Common myeloid progenitor, CD34-positive (primary cell): ENCODE results near the gene MINPP1.

Experiments used
- CTCF ChIA-PET: fragments of 350-600 bp; sonication (Branson Sonifier 250); formaldehyde crosslinking; loops from one replicate; lab custom pipeline; 2021; ENCODE audit warnings: antibody characterized with exemption; lab: Charles Lee
- POLR2A ChIA-PET: fragments of 350-600 bp; sonication (Branson Sonifier 250); formaldehyde crosslinking; loops from one replicate; lab custom pipeline; 2021; ENCODE audit warnings: antibody characterized with exemption; lab: Charles Lee
- DNase-seq, 3 donors: peaks; one replicate each; pipeline versions ENCODE4 v3.0.0 to v3.0.0-alpha.2; 2013
- H3K27ac ChIP-seq, 2 experiments: 1 replicate in 1 of 2; 2 replicates in 1 of 2; pipeline ENCODE4 v1.7.0; 2013; ENCODE audit warnings: inconsistent platforms in 2 of 2, low read length in 2 of 2, mild to moderate bottlenecking in 2 of 2, low read depth in 1 of 2, moderate library complexity in 1 of 2; ENCODE audit not compliant: severe bottlenecking in 2 of 2, insufficient read depth in 1 of 2, poor library complexity in 1 of 2
- H3K27me3 ChIP-seq, 5 experiments: replicated peaks in 2 of 5; 1 replicate in 3 of 5; 2 replicates in 2 of 5; pipeline versions ENCODE4 v1.6.1 to v1.7.0; 2013; ENCODE audit warnings: low read length in 4 of 5, mild to moderate bottlenecking in 2 of 5, moderate library complexity in 2 of 5, inconsistent platforms in 1 of 5; ENCODE audit not compliant: insufficient read depth in 5 of 5, control insufficient read depth in 4 of 5
- H3K36me3 ChIP-seq, 4 experiments: 1 replicate in 2 of 4; 2 replicates in 2 of 4; pipeline versions ENCODE4 v1.6.1 to v1.7.0; 2013; ENCODE audit warnings: low read length in 3 of 4, control low read depth in 1 of 4, mild to moderate bottlenecking in 1 of 4; ENCODE audit not compliant: control insufficient read depth in 4 of 4, insufficient read depth in 4 of 4
- H3K4me1 ChIP-seq, 4 experiments: 1 replicate in 3 of 4; 2 replicates in 1 of 4; pipeline versions ENCODE4 v1.6.1 to v1.7.1; 2013; ENCODE audit warnings: low read length in 3 of 4, mild to moderate bottlenecking in 3 of 4, control low read depth in 1 of 4, inconsistent platforms in 1 of 4, moderate library complexity in 1 of 4; ENCODE audit not compliant: control insufficient read depth in 4 of 4, insufficient read depth in 4 of 4; ENCODE audit errors: control extremely low read depth in 1 of 4
- H3K4me3 ChIP-seq, 7 experiments: 1 replicate in 4 of 7; 2 replicates in 3 of 7; pipeline versions ENCODE4 v1.5.1 to v1.7.0; 2013; ENCODE audit warnings: mild to moderate bottlenecking in 7 of 7, low read length in 6 of 7, moderate library complexity in 6 of 7, inconsistent platforms in 2 of 7, low read depth in 2 of 7, control low read depth in 1 of 7; ENCODE audit not compliant: insufficient read depth in 4 of 7, control insufficient read depth in 1 of 7; ENCODE audit errors: extremely low read depth in 1 of 7
- H3K9me3 ChIP-seq, 5 experiments: 1 replicate in 4 of 5; 2 replicates in 1 of 5; pipeline versions ENCODE4 v1.6.1 to v1.7.1; 2013; ENCODE audit warnings: low read length in 4 of 5, mild to moderate bottlenecking in 2 of 5, inconsistent platforms in 1 of 5, low read depth in 1 of 5, moderate library complexity in 1 of 5; ENCODE audit not compliant: control insufficient read depth in 4 of 5, insufficient read depth in 2 of 5; ENCODE audit errors: control extremely low read depth in 1 of 5
- WGBS: methylation state at CpG from one replicate; pipeline ENCODE4 v1.1.5; 2013; ENCODE audit not compliant: insufficient coverage; 5-methylcytosine and 5-hydroxymethylcytosine counted together

The MINPP1 gene

GRCh38 chr10:87546971-87547413 is 42.3 kb downstream of the MINPP1 start:
- H3K27me3 ChIP-seq = no peaks in the 10 kb centered on the region
- no peak overlapping the region for H3K4me3 ChIP-seq
- 80% methylated on average over 1 of the region's 2 CpGs for WGBS
- ChIA-PET POLR2A (no interaction called here), CTCF (interaction anchor here (1.2 kb wide), 1 partner anchor 31 kb away, joined by 3 read pairs; no protein-coding TSS in a partner anchor)
- peaks cover 2 to 12% (median 9%) of the 10 kb centered on the region in 5 experiments for H3K9me3 ChIP-seq
- H3K4me1 ChIP-seq = peaks cover 4 to 12% (median 8%) of the 10 kb centered on the region in 4 experiments
- peaks cover 2 to 27% (median 20%) of the 10 kb centered on the region in 4 experiments for H3K36me3 ChIP-seq
- no peak for DNase-seq
- H3K27ac ChIP-seq = no peak overlapping the region

- H3K36me3 ChIP-seq = peaks cover 6 to 25% (median 16%) of the 10 kb centered on the region in 4 experiments
- CTCF ChIA-PET = no interaction called here
- WGBS = 100% methylated on average over 2 of the region's 3 CpGs
- H3K27me3 ChIP-seq = no peaks in the 10 kb centered on the region
- no peak overlapping the region for H3K4me3 ChIP-seq
- peaks cover 0 to 8% (median 3%) of the 10 kb centered on the region in 5 experiments for H3K9me3 ChIP-seq
- peaks cover 4 to 12% (median 8%) of the 10 kb centered on the region in 4 experiments for H3K4me1 ChIP-seq
- no peak overlapping the region for H3K27ac ChIP-seq
- peak; percentile 14 to 62 (median 38) for DNase-seq
- POLR2A ChIA-PET = no interaction called here
Observed at GRCh38 chr10:87547734-87548311, 43.1 kb downstream of the MINPP1 start.

DNA sequence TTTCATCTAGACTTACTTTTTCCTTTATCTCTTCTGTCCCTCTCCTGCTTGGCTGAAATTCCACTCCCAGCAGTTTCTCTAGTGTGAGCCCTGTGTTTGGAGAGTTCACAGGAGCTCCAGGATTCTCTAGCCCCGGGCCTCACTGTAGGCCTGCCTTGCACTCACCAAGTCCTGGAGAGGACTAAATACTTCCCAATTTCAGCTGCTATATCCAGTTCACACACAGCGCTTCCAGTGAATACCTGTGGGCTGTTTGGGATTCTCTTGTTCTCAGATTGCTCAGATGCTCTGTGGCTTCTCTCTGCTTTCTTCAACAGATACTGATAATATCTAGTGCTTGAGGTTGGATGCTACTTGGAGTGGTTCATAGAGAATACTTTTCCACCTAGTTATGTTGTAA is 46.0 kb downstream of the MINPP1 start:
- no peak overlapping the region for H3K4me3 ChIP-seq
- no peaks in the 10 kb centered on the region for H3K9me3 ChIP-seq
- no peak overlapping the region for H3K27ac ChIP-seq
- H3K4me1 ChIP-seq = peaks cover 4 to 11% (median 8%) of the 10 kb centered on the region in 4 experiments
- WGBS = 100% methylated on average over 1 of the region's 2 CpGs
- H3K36me3 ChIP-seq = peaks cover 0 to 18% (median 10%) of the 10 kb centered on the region in 4 experiments
- ChIA-PET CTCF (no interaction called here), POLR2A (no interaction called here)
- DNase-seq = no peak
- H3K27me3 ChIP-seq = no peaks in the 10 kb centered on the region

DNA sequence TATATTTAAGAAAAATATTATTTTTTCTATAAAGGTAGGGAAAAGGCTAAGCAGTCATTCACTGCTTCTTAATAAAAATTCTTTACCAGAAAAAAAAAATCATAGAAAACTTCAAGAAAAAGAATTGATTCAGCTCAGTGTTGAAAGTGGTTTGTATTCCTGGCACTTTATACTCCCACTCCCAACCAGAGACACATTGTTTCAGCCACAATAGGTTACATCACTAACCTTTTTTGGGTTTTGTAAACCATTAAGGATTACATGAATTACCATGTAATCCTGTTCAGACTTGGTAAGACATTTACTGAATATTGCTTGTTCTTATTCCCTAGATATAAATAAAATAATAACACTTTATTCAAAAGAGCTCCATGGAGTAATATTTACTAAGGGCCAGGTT is 46.6 kb downstream of the MINPP1 start:
- POLR2A ChIA-PET = no interaction called here
- no peaks in the 10 kb centered on the region for H3K27me3 ChIP-seq
- H3K4me3 ChIP-seq = no peak overlapping the region
- peaks cover 0 to 18% (median 10%) of the 10 kb centered on the region in 4 experiments for H3K36me3 ChIP-seq
- H3K4me1 ChIP-seq = peaks cover 2 to 8% (median 4%) of the 10 kb centered on the region in 4 experiments
- CTCF ChIA-PET = no interaction called here
- no peak overlapping the region for H3K27ac ChIP-seq
- no peak for DNase-seq
- H3K9me3 ChIP-seq = no peaks in the 10 kb centered on the region

DNA sequence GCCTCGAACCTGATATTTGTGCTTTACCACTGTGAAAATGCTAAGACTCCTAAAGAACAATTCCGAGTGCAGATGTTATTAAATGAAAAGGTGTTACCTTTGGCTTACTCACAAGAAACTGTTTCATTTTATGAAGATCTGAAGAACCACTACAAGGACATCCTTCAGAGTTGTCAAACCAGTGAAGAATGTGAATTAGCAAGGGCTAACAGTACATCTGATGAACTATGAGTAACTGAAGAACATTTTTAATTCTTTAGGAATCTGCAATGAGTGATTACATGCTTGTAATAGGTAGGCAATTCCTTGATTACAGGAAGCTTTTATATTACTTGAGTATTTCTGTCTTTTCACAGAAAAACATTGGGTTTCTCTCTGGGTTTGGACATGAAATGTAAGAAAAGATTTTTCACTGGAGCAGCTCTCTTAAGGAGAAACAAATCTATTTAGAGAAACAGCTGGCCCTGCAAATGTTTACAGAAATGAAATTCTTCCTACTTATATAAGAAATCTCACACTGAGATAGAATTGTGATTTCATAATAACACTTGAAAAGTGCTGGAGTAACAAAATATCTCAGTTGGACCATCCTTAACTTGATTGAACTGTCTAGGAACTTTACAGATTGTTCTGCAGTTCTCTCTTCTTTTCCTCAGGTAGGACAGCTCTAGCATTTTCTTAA is 47.7 kb downstream of the MINPP1 start:
- DNase-seq = no peak
- ChIA-PET CTCF (interaction anchor here (0.6 kb wide), 1 partner anchor 130 kb away, joined by 3 read pairs; no protein-coding TSS in a partner anchor), POLR2A (no interaction called here)
- Histone ChIP-seq H3K4me1 (peaks cover 0 to 5% (median 0%) of the 10 kb centered on the region in 4 experiments), H3K36me3 (peaks cover 0 to 13% (median 10%) of the 10 kb centered on the region in 4 experiments), H3K4me3 (no peak overlapping the region), H3K9me3 (no peaks in the 10 kb centered on the region), H3K27me3 (no peaks in the 10 kb centered on the region), H3K27ac (no peak overlapping the region)
- WGBS = 95% methylated on average over 2 of the region's 2 CpGs

DNA sequence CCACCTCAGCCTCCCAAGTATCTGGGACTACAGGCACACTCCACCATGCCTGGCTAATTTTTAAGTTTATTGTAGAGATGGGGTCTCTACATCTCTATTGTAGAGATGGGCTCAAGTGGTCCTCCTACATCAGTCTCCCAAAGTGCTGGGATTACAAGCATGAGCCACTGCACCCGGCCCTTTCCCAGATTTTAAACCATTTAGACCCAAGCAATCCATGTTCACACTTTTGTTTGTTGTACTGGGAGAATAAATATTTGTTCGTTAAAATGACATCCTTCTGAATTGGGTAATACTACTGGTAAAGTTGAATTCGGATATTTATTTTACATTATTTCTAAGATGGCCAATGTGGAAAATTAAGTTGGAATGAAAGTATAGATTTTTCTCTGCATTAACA is 52.7 kb downstream of the MINPP1 start:
- 100% methylated on average over 1 of the region's 3 CpGs for whole genome bisulfite sequencing
- ChIA-PET CTCF (no interaction called here), POLR2A (no interaction called here)
- peaks cover 0 to 2% (median 0%) of the 10 kb centered on the region in 5 experiments for H3K9me3 ChIP-seq
- no peak overlapping the region for H3K27ac ChIP-seq
- H3K4me3 ChIP-seq = no peak overlapping the region
- H3K27me3 ChIP-seq = no peaks in the 10 kb centered on the region
- DNase-seq = no peak
- H3K36me3 ChIP-seq = peaks cover 0 to 10% (median 4%) of the 10 kb centered on the region in 4 experiments
- H3K4me1 ChIP-seq = no peaks in the 10 kb centered on the region

- Histone ChIP-seq H3K9me3 (peaks cover 0 to 6% (median 0%) of the 10 kb centered on the region in 5 experiments), H3K36me3 (peaks cover 0 to 2% (median 0%) of the 10 kb centered on the region in 4 experiments), H3K4me3 (no peak overlapping the region), H3K4me1 (no peaks in the 10 kb centered on the region), H3K27me3 (no peaks in the 10 kb centered on the region), H3K27ac (no peak overlapping the region)
- CTCF ChIA-PET = no interaction called here
- no CpG with 5 or more reads among the region's 1 CpG for WGBS
- POLR2A ChIA-PET = no interaction called here
- DNase-seq = no peak
Observed at GRCh38 chr10:87558333-87558732, 53.6 kb downstream of the MINPP1 start.
